Activated naive CD8-positive, alpha-beta T cell treated with anti-CD3 and anti-CD28 coated beads, Interleukin-2, amount 50 U/mL, for 24 hours (primary cell): ENCODE data around the gene NT5DC1.
"Not testable (repeated sequence)": the region's sequence is repeated elsewhere in the genome, so short reads cannot be mapped to it uniquely, and the experiment has no call there.

Experiments
- ATAC-seq: fragments of 150-1000 bp; cut with Tn5 transposase; one replicate; pipeline ENCODE4 v1.10.0; 2021
- DNase-seq: peaks from one replicate; pipeline ENCODE4 v3.0.0; 2021
- H3K27ac Mint-ChIP-seq: one replicate; pipeline ENCODE4 v1.8.0; 2021; ENCODE audit warnings: mild to moderate bottlenecking, mixed read lengths
- H3K27me3 Mint-ChIP-seq: one replicate; pipeline ENCODE4 v1.8.0; 2021; ENCODE audit warnings: mixed read lengths
- H3K36me3 Mint-ChIP-seq: one replicate; pipeline ENCODE4 v1.8.0; 2021; ENCODE audit warnings: low read depth, mixed read lengths
- H3K4me1 Mint-ChIP-seq: one replicate; pipeline ENCODE4 v1.8.0; 2021; ENCODE audit warnings: mixed read lengths
- H3K4me3 Mint-ChIP-seq: one replicate; pipeline ENCODE4 v1.8.0; 2021; ENCODE audit warnings: mild to moderate bottlenecking, moderate library complexity, mixed read lengths
- H3K9me3 Mint-ChIP-seq: one replicate; pipeline ENCODE4 v1.8.0; 2021; ENCODE audit warnings: mixed read lengths

Gene NT5DC1

DNA sequence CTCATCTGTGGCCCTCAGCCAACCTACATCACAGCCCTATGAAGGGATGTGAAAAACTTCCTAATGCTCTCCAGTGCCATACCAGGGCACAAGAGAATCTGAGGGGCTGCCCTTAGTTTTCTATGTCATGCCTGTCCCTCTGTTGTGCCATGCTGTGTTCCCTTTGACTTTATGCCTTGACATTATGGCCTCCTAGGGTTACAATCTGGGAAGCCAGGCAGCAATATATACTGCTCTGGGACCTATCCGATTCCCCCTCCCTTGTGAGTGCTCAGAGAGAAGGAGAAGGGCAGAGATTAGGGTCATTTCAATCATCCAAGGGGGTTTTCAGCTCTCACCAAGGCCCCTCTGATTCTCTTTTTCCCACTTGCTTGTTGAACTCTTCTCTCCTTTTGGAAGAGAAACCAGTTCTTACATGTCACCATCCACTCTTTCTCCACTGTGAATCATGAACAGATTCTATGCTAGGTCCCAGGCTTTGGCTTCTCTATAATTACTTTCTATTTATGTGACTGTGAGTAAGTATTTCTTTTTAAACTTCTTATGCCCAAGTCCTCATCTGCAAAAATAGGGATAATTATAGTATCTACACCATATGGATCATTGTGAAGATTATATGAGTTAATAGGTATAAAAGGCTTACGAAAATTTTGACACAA is 25.8 kb upstream of the NT5DC1 start:
- no peak for DNase-seq
- Mint-ChIP-seq H3K4me1 (no peaks in the 10 kb centered on the region), H3K4me3 (no peak overlapping the region), H3K27me3 (peaks cover 8% of the 10 kb centered on the region), H3K9me3 (no peaks in the 10 kb centered on the region), H3K36me3 (no peaks in the 10 kb centered on the region), H3K27ac (no peak overlapping the region)
- ATAC-seq: no peak

GRCh38 chr6:116078522-116078921 is 22.1 kb upstream of the NT5DC1 start:
- ATAC-seq (no peak), DNase-seq (no peak)
- H3K4me3 Mint-ChIP-seq: no peak overlapping the region
- no peak overlapping the region for H3K27ac Mint-ChIP-seq
- no peaks in the 10 kb centered on the region for H3K9me3 Mint-ChIP-seq
- H3K4me1 Mint-ChIP-seq: no peaks in the 10 kb centered on the region
- no peaks in the 10 kb centered on the region for H3K36me3 Mint-ChIP-seq
- peaks cover 17% of the 10 kb centered on the region for H3K27me3 Mint-ChIP-seq

DNA sequence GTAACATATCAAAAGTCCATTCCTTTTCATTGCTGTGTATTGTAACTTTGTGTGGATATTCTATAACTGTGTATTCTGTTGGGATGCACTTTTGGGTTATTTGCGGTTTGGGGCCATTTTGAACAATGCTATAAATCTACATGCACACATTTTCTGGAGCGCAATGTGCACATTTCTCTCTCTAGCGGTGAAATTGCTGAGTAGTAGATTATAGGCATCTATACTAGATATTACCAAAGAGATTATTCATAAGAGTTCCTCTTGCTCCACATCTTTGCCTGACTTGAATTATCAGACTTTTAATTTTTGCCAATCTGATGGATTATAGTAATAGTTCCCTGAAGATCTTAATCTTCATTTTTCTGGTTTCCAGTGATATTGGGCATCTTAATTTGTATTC is 21.7 kb upstream of the NT5DC1 start:
- H3K9me3 Mint-ChIP-seq: no peaks in the 10 kb centered on the region
- no peak for DNase-seq

DNA sequence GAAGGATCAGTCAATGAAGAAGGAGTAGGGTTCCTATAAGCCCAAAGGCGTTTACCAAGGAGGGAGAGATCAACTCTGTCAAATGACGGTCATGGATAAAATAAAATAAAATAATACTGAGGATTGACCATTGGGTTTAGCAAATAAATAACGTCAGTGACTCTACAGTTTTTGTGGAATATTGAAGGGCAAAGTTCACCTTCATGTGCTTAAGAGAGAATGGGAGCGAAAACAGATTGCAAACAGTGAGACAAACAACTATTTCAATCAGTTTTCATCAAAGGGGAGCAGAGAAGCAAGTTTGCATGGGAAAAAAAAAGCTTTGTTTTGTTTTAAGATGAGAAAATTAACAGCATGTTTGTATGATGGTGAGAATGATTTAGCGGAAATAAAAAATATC is 17.6 kb upstream of the NT5DC1 start:
- no peaks in the 10 kb centered on the region for H3K9me3 Mint-ChIP-seq
- no peak overlapping the region for H3K27ac Mint-ChIP-seq
- H3K4me1 Mint-ChIP-seq: no peaks in the 10 kb centered on the region
- H3K36me3 Mint-ChIP-seq: no peaks in the 10 kb centered on the region
- peaks cover 21% of the 10 kb centered on the region for H3K27me3 Mint-ChIP-seq
- no peak overlapping the region for H3K4me3 Mint-ChIP-seq
- DNase-seq (no peak), ATAC-seq (no peak)

More for the DNA sequence above, 21.7 kb upstream of the NT5DC1 start:
- H3K27me3 Mint-ChIP-seq: peaks cover 17% of the 10 kb centered on the region
- no peak overlapping the region for H3K4me3 Mint-ChIP-seq
- no peaks in the 10 kb centered on the region for H3K4me1 Mint-ChIP-seq
- no peak for ATAC-seq
- no peak overlapping the region for H3K27ac Mint-ChIP-seq
- H3K36me3 Mint-ChIP-seq: no peaks in the 10 kb centered on the region

- Mint-ChIP-seq H3K27ac (no peak overlapping the region), H3K27me3 (peaks cover 16% of the 10 kb centered on the region), H3K36me3 (no peaks in the 10 kb centered on the region), H3K9me3 (no peaks in the 10 kb centered on the region), H3K4me3 (no peak overlapping the region), H3K4me1 (no peaks in the 10 kb centered on the region)
- ATAC-seq (no peak), DNase-seq (no peak)
Measured at GRCh38 chr6:116084284-116084683, 16.4 kb upstream of the NT5DC1 start.

DNA sequence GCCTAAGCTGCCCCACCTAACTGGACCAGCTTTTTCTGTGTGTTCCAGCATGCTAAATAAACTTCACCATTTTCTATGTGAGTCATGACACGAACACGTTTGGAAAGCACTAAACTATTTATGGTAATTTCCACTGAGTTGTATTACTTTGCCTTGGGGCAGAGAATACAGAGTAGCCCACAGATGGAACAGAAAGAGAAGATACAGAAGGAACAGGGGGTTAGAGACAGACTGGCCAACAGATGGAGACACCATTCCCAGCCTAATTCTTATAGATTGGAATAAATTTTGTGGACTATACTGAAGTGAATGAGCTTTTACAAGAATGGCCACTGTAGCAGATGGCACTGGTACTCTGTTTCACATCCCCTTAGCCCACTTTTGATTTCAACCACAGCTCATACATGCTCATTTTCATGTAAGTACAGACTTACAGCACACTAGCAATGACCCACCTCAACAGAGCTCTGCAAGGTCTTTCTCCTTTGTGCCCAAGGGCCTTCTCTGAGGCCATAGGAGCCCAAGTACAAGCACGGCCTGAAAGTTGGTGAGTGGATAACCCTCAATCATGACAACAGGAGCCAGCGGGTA is 13.1 kb upstream of the NT5DC1 start:
- Mint-ChIP-seq H3K36me3 (no peaks in the 10 kb centered on the region), H3K27ac (peak overlapping the region; percentile 64), H3K27me3 (peaks cover 9% of the 10 kb centered on the region), H3K4me1 (peaks cover 4% of the 10 kb centered on the region), H3K4me3 (no peak overlapping the region), H3K9me3 (no peaks in the 10 kb centered on the region)
- DNase-seq (no peak), ATAC-seq (peak; percentile 33)

GRCh38 chr6:116088946-116089345 is 11.7 kb upstream of the NT5DC1 start:
- H3K9me3 Mint-ChIP-seq: no peaks in the 10 kb centered on the region
- ATAC-seq: no peak
- no peaks in the 10 kb centered on the region for H3K36me3 Mint-ChIP-seq
- H3K27me3 Mint-ChIP-seq: peaks cover 7% of the 10 kb centered on the region
- no peak overlapping the region for H3K27ac Mint-ChIP-seq
- no peak overlapping the region for H3K4me3 Mint-ChIP-seq
- peaks cover 4% of the 10 kb centered on the region for H3K4me1 Mint-ChIP-seq
- DNase-seq: no peak

GRCh38 chr6:116090251-116090650 is 10.4 kb upstream of the NT5DC1 start:
- Mint-ChIP-seq H3K4me3 (no peak overlapping the region), H3K9me3 (no peaks in the 10 kb centered on the region), H3K36me3 (no peaks in the 10 kb centered on the region), H3K4me1 (peaks cover 4% of the 10 kb centered on the region), H3K27me3 (peaks cover 2% of the 10 kb centered on the region), H3K27ac (no peak overlapping the region)
- ATAC-seq (peak; percentile 65), DNase-seq (no peak)

DNA sequence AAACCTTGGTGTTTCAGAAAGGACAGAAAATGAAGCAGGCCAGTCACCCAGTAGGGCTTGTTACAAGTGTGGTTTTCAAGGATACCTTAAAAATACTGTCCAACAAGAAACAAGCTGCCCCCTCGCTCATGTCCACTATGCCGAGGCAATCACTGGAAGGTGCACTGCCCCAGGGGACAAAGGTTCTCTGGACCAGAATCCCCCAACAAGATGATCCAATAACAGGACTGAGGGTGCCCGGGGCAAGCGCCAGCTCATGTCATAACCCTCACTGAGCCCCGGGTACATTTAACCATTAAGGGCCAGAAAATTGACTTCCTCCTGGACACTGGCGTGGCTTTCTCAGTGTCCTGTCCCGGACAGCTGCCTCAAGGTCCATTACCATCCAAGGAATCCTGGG is 6.6 kb upstream of the NT5DC1 start:
- H3K36me3 Mint-ChIP-seq: peaks cover 3% of the 10 kb centered on the region
- no peak for DNase-seq
- no peak overlapping the region for H3K4me3 Mint-ChIP-seq
- no peak overlapping the region for H3K27ac Mint-ChIP-seq
- no peak for ATAC-seq
- peaks cover 4% of the 10 kb centered on the region for H3K9me3 Mint-ChIP-seq
- peaks cover 2% of the 10 kb centered on the region for H3K27me3 Mint-ChIP-seq
- H3K4me1 Mint-ChIP-seq: peaks cover 4% of the 10 kb centered on the region

DNA sequence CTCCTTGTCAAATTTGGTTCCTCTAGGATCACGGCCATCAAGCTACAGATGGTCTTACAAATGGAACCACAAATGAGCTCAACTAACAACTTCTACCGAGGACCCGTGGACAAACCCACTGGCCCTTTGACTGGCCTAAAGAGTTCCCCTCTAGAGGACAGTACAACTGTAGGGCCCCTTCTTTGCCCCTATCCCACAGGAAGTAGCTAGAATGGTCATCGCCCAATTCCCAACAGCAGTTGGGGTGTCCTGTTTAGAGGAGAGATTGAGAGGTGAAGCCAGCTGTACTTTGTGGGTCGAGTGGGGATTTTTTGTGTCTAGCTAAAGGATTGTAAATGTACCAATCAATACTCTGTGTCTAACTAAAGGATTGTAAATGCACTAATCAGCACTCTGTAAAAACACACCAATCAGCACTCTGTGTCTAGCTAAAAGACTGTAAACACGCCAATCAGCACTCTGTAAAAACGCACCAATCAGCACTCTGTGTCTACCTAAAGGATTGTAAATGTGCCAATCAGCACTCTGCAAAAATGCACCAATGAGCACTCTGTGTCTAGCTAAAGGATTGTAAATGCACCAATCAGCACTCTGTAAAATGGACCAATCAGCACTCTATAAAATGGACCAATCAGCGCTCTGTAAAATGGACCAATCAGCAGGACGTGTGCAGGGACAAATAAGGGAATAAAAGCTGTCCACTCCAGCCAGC is 4.4 kb upstream of the NT5DC1 start:
- not testable (repeated sequence) for DNase-seq, H3K27me3 Mint-ChIP-seq, H3K27ac Mint-ChIP-seq, H3K9me3 Mint-ChIP-seq, H3K36me3 Mint-ChIP-seq, H3K4me3 Mint-ChIP-seq, ATAC-seq
- peaks cover 13% of the 10 kb centered on the region for H3K4me1 Mint-ChIP-seq

- Mint-ChIP-seq H3K27me3 (peaks cover 2% of the 10 kb centered on the region), H3K4me1 (peaks cover 23% of the 10 kb centered on the region), H3K9me3 (peaks cover 4% of the 10 kb centered on the region), H3K36me3 (peaks cover 3% of the 10 kb centered on the region), H3K4me3 (no peak overlapping the region), H3K27ac (no peak overlapping the region)
- DNase-seq: no peak
- no peak for ATAC-seq
Measured at GRCh38 chr6:116096979-116097816, 3.5 kb upstream of the NT5DC1 start.

DNA sequence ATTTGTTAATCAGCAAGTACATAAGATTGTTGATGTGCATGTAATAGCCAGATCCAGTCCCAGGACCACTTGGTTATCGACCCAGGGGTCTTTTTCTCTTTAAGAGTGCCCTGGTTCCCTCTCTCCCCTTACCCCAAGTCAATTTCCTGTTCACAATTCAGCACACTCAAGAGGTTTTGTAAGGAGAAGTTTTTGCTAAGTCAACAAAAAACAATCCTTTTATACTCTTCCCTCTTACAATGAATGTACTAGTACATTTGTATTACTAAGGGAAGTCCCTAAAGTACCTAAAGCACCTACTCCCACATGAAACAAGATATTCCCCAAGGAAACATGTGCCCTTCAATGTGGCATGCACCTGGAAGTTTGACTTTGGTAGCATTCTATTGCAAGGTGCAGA is 1.6 kb upstream of the NT5DC1 start:
- no peak for ATAC-seq
- H3K4me3 Mint-ChIP-seq: no peak overlapping the region
- no peak for DNase-seq
- H3K4me1 Mint-ChIP-seq: peaks cover 41% of the 10 kb centered on the region
- no peak overlapping the region for H3K27ac Mint-ChIP-seq
- peaks cover 4% of the 10 kb centered on the region for H3K9me3 Mint-ChIP-seq
- H3K27me3 Mint-ChIP-seq: no peaks in the 10 kb centered on the region
- peaks cover 6% of the 10 kb centered on the region for H3K36me3 Mint-ChIP-seq

DNA sequence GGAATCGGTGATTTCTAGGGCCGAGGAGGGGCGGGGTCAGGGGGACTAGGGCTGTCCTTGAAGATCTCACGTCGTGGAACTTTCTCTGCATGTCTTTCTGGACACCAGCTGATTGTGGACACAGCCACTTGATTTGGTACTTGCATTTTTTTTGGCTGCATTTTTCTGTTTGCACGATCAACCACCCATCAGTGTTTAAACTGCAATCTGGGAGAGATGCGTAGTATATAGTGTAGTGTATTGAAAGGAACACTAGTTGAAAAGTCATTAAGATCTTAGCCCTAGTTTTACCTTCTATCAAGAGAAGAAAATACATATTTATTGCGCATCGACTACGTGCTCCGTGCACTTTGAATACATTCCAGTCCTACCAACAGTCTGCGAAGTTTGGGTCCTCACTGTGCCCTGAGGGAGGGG is 657 bp downstream of the NT5DC1 start:
- H3K9me3 Mint-ChIP-seq: no peaks in the 10 kb centered on the region
- no peak for DNase-seq
- no peak for ATAC-seq
- H3K4me3 Mint-ChIP-seq: peak overlapping the region; percentile 87
- peaks cover 63% of the 10 kb centered on the region for H3K4me1 Mint-ChIP-seq
- H3K27ac Mint-ChIP-seq: peak overlapping the region; percentile 68
- H3K36me3 Mint-ChIP-seq: peaks cover 5% of the 10 kb centered on the region
- H3K27me3 Mint-ChIP-seq: no peaks in the 10 kb centered on the region

GRCh38 chr6:116101790-116102189 is 1.1 kb downstream of the NT5DC1 start:
- Mint-ChIP-seq H3K4me1 (peaks cover 65% of the 10 kb centered on the region), H3K27ac (peak overlapping the region; percentile 68), H3K4me3 (peak overlapping the region; percentile 87), H3K36me3 (peaks cover 7% of the 10 kb centered on the region), H3K27me3 (no peaks in the 10 kb centered on the region), H3K9me3 (no peaks in the 10 kb centered on the region)
- ATAC-seq (no peak), DNase-seq (no peak)
